Neural progenitor cell (in vitro differentiated cells): ENCODE data around the gene ALAD. TPM values are rescaled to one million over a fixed set of nuclear protein-coding genes. Genes with fewer than 3 reads are reported as not detected.

ENCODE experiments used
- DNase-seq: peaks from one replicate; pipeline ENCODE4 v3.0.0-alpha.2; 2016; ENCODE audit warnings: low spot score
- H2AFZ ChIP-seq: fragments of 200-600 bp; sonication (generic); replicated peaks from 2 replicates; pipeline ENCODE4 v1.6.1; 2016; ENCODE audit warnings: antibody characterized with exemption
- H3F3A ChIP-seq: fragments of 200-600 bp; sonication (generic); 2 replicates; pipeline ENCODE4 v1.6.1; 2016; ENCODE audit warnings: antibody characterized with exemption, low read depth
- H3K27ac ChIP-seq: fragments of 200-600 bp; sonication (generic); 2 replicates; pipeline ENCODE4 v1.5.1; 2016; ENCODE audit warnings: mild to moderate bottlenecking
- H3K27me3 ChIP-seq: fragments of 200-600 bp; sonication (generic); 2 replicates; pipeline ENCODE4 v1.6.1; 2016; ENCODE audit warnings: mild to moderate bottlenecking, moderate library complexity
- H3K36me3 ChIP-seq: fragments of 200-600 bp; sonication (generic); 2 replicates; pipeline ENCODE4 v1.5.1; 2016
- H3K4me1 ChIP-seq: fragments of 200-600 bp; sonication (generic); 2 replicates; pipeline ENCODE4 v1.6.1; 2016; ENCODE audit warnings: mixed run types
- H3K4me2 ChIP-seq: fragments of 200-600 bp; sonication (generic); 2 replicates; pipeline ENCODE4 v1.6.1; 2016
- H3K4me3 ChIP-seq: fragments of 200-600 bp; sonication (generic); 2 replicates; pipeline ENCODE4 v1.5.1; 2016
- H3K79me2 ChIP-seq: fragments of 200-600 bp; sonication (generic); 2 replicates; pipeline ENCODE4 v1.6.1; 2016; ENCODE audit warnings: low read depth
- H3K9ac ChIP-seq: fragments of 200-600 bp; sonication (generic); 2 replicates; pipeline ENCODE4 v1.6.1; 2016
- H3K9me3 ChIP-seq: fragments of 200-600 bp; sonication (generic); 2 replicates; pipeline ENCODE4 v1.5.1; 2016; ENCODE audit warnings: low read depth
- H4K20me1 ChIP-seq: fragments of 200-600 bp; sonication (generic); 2 replicates; pipeline ENCODE4 v1.6.1; 2016; ENCODE audit warnings: low read depth
- H3K27ac Mint-ChIP-seq: 3 replicates; pipeline ENCODE4 v1.8.0; 2021; ENCODE audit warnings: mixed read lengths
- H3K27me3 Mint-ChIP-seq: 2 replicates; pipeline ENCODE4 v1.8.0; 2022; ENCODE audit warnings: low read depth, mild to moderate bottlenecking, inconsistent platforms, moderate library complexity, mixed read lengths; ENCODE audit not compliant: insufficient read depth
- H3K36me3 Mint-ChIP-seq: 3 replicates; pipeline ENCODE4 v1.8.0; 2021; ENCODE audit warnings: mixed read lengths
- H3K4me1 Mint-ChIP-seq: 3 replicates; pipeline ENCODE4 v1.8.0; 2021; ENCODE audit warnings: mixed read lengths
- H3K4me3 Mint-ChIP-seq: 3 replicates; pipeline ENCODE4 v1.8.0; 2021; ENCODE audit warnings: mild to moderate bottlenecking, moderate library complexity, mixed read lengths
- H3K9me3 Mint-ChIP-seq: 3 replicates; pipeline ENCODE4 v1.8.0; 2020; ENCODE audit warnings: mixed read lengths
- EZH2 ChIP-seq: fragments of 200-600 bp; sonication (generic); IDR thresholded peaks from 2 replicates; pipeline ENCODE4 v1.6.1; 2017; ENCODE audit warnings: antibody characterized with exemption, mild to moderate bottlenecking, moderate library complexity
- EZH2phosphoT487 ChIP-seq: fragments of 200-600 bp; sonication (generic); IDR thresholded peaks from 2 replicates; pipeline ENCODE4 v1.6.1; 2017; ENCODE audit warnings: antibody characterized with exemption
- total RNA-seq: library from RNA; depleted of rRNA; stranded (reverse); fragments of >200 nt; gene quantifications from 2 replicates; pipeline ENCODE4 v1.2.3, GENCODE V29; 2015; ENCODE audit warnings: low replicate concordance
- TF ChIP-seq, protein P1 (sequence below): fragments of 200-600 bp; sonication (generic); IDR thresholded peaks from 2 replicates; pipeline ENCODE4 v1.5.1; 2017; ENCODE audit warnings: antibody characterized with exemption, mild to moderate bottlenecking

ALAD gene
- total RNA-seq, 1 donor from 2014 or later: 17.4 TPM

DNA sequence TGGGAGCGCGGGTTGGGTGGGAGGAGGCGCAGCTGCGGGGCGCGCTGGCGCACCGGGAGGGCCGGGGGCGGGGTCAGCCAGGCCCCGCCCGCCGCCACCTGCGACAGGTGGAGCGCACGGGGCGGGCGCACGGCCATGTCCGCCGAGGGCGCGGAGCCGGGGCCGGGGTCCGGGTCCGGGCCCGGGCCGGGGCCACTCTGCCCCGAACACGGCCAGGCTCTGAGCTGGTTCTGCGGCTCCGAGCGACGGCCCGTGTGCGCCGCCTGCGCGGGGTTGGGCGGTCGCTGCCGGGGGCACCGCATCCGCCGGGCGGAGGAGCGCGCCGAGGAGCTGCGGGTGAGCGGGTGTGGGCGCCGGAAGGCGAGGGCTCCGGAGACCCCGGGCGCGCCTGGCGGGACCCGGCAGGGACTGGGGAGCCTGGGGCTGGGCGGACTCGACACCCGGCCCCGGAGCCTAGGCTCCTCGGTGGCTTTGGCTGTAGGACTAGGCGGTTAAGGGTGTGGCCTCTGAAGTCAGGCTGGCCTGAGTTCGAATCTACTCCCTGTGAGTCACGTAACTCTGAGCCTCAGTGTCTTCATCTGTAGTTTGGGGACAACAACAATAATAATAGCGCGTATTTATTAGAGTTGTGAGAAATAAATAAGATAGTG, 51.5 kb downstream of the ALAD start, which contains the start of gene BSPRY:
Gene BSPRY (plus strand): TSS at position 97 of the 650 bp plus-strand sequence. CDS start 39 bp downstream, at position 136.
- peak; percentile 66 for DNase-seq
- TF ChIP-seq EZH2phosphoT487 (peak; percentile 56), EZH2 (peak; percentile 72)
- TF ChIP-seq, protein P1, sequence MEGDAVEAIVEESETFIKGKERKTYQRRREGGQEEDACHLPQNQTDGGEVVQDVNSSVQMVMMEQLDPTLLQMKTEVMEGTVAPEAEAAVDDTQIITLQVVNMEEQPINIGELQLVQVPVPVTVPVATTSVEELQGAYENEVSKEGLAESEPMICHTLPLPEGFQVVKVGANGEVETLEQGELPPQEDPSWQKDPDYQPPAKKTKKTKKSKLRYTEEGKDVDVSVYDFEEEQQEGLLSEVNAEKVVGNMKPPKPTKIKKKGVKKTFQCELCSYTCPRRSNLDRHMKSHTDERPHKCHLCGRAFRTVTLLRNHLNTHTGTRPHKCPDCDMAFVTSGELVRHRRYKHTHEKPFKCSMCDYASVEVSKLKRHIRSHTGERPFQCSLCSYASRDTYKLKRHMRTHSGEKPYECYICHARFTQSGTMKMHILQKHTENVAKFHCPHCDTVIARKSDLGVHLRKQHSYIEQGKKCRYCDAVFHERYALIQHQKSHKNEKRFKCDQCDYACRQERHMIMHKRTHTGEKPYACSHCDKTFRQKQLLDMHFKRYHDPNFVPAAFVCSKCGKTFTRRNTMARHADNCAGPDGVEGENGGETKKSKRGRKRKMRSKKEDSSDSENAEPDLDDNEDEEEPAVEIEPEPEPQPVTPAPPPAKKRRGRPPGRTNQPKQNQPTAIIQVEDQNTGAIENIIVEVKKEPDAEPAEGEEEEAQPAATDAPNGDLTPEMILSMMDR: no peak
- H3K9ac ChIP-seq: no peak within 1 kb of the TSS
- Mint-ChIP-seq H3K4me3 (peak within 1 kb of the TSS; percentile 80), H3K36me3 (no peaks in the 10 kb centered on the region), H3K9me3 (no peaks in the 10 kb centered on the region), H3K27ac (no peak within 1 kb of the TSS), H3K27me3 (peaks cover 60% of the 10 kb centered on the region), H3K4me1 (peaks cover 8% of the 10 kb centered on the region)
- no peaks in the 10 kb centered on the region for H3K36me3 ChIP-seq
- peaks cover 7% of the 10 kb centered on the region for H3K4me1 ChIP-seq
- no peaks in the 10 kb centered on the region for H3K9me3 ChIP-seq
- H3K4me2 ChIP-seq: peak within 1 kb of the TSS; percentile 82
- H3K27me3 ChIP-seq: peaks cover 73% of the 10 kb centered on the region
- H3F3A ChIP-seq: no peaks in the 10 kb centered on the region
- H2AFZ ChIP-seq: no peak within 1 kb of the TSS
- peak within 1 kb of the TSS; percentile 54 for H3K4me3 ChIP-seq
- H4K20me1 ChIP-seq: peaks cover 5% of the 10 kb centered on the region
- no peaks in the 10 kb centered on the region for H3K79me2 ChIP-seq
- no peak within 1 kb of the TSS for H3K27ac ChIP-seq

DNA sequence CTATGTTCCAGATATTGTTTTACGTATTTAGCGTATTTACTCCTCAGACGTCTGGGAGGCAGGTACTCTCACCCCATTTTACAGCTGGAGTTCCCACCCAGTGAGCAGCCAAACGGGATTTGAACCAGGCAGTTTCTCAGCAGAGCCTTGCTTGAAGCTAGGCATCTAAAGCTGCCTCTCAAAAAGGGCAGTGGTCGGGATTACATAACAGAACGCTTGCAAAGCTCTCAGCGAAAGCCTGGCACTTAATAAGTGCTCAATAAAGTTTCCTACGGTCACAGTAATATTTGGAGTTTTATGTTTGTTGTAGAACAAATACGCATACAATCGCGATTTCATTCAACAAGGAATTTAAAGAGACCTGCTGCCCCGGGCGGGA, 52.0 kb downstream of the ALAD start:
- no peaks in the 10 kb centered on the region for H3K79me2 ChIP-seq
- DNase-seq: peak; percentile 33
- H4K20me1 ChIP-seq: peaks cover 5% of the 10 kb centered on the region
- H3K9me3 Mint-ChIP-seq: no peaks in the 10 kb centered on the region
- no peak overlapping the region for H3K9ac ChIP-seq
- peaks cover 58% of the 10 kb centered on the region for H3K27me3 Mint-ChIP-seq
- TF ChIP-seq, protein P1: no peak
- TF ChIP-seq EZH2 (peak; percentile 59), EZH2phosphoT487 (peak; percentile 73)
- H3K4me3 ChIP-seq: peak overlapping the region; percentile 54
- peaks cover 7% of the 10 kb centered on the region for H3K4me1 ChIP-seq
- peak overlapping the region; percentile 82 for H3K4me2 ChIP-seq
- no peak overlapping the region for H2AFZ ChIP-seq
- H3K9me3 ChIP-seq: no peaks in the 10 kb centered on the region
- peaks cover 73% of the 10 kb centered on the region for H3K27me3 ChIP-seq
- no peak overlapping the region for H3K27ac Mint-ChIP-seq
- no peaks in the 10 kb centered on the region for H3F3A ChIP-seq
- H3K27ac ChIP-seq: no peak overlapping the region
- peaks cover 8% of the 10 kb centered on the region for H3K4me1 Mint-ChIP-seq
- H3K4me3 Mint-ChIP-seq: peak overlapping the region; percentile 78
- H3K36me3 ChIP-seq: no peaks in the 10 kb centered on the region
- H3K36me3 Mint-ChIP-seq: no peaks in the 10 kb centered on the region

DNA sequence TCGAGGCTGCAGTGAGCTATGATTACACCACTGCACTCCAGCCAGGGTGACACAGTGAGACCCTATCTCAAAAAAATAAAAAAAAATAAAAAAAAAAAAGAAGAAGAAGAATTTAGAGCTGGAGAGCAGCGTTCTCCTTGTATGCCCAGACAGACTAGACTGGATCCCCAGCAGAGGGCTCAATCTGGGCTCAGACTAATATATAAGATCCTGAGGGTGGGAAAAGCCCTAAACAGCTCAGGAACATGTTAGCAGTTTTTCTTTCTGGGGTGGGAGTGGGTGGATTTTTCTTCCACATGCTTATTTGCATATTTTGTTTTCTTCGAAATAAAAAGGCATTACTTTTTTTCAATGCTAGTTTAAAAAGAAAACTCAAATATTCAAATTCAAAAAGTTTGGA, 52.6 kb downstream of the ALAD start:
- Histone ChIP-seq H3K9ac (no peak overlapping the region), H3K79me2 (no peaks in the 10 kb centered on the region), H4K20me1 (peaks cover 5% of the 10 kb centered on the region), H3K4me3 (no peak overlapping the region), H2AFZ (no peak overlapping the region), H3K27me3 (peaks cover 73% of the 10 kb centered on the region), H3K36me3 (no peaks in the 10 kb centered on the region), H3K9me3 (no peaks in the 10 kb centered on the region), H3K27ac (no peak overlapping the region), H3F3A (no peaks in the 10 kb centered on the region), H3K4me1 (peaks cover 7% of the 10 kb centered on the region), H3K4me2 (no peak overlapping the region)
- Mint-ChIP-seq H3K27ac (no peak overlapping the region), H3K27me3 (peaks cover 56% of the 10 kb centered on the region), H3K9me3 (no peaks in the 10 kb centered on the region), H3K36me3 (no peaks in the 10 kb centered on the region), H3K4me3 (no peak overlapping the region), H3K4me1 (peaks cover 11% of the 10 kb centered on the region)
- DNase-seq: no peak
- TF ChIP-seq, protein P1: no peak
- no peak for TF ChIP-seq EZH2
- TF ChIP-seq EZH2phosphoT487: no peak
